Stimulated activated CD4-positive, alpha-beta T cell treated with anti-CD3 and anti-CD28 coated beads, TNF-alpha, amount 100 ng/mL, for 24 hours (primary cell): ENCODE results near the gene PC.

Source experiments
- DNase-seq, 3 experiments: peaks; one replicate each; pipeline ENCODE4 v3.0.0-alpha.2; 2020; ENCODE audit warnings: low read depth in 3 of 3

PC gene

DNA sequence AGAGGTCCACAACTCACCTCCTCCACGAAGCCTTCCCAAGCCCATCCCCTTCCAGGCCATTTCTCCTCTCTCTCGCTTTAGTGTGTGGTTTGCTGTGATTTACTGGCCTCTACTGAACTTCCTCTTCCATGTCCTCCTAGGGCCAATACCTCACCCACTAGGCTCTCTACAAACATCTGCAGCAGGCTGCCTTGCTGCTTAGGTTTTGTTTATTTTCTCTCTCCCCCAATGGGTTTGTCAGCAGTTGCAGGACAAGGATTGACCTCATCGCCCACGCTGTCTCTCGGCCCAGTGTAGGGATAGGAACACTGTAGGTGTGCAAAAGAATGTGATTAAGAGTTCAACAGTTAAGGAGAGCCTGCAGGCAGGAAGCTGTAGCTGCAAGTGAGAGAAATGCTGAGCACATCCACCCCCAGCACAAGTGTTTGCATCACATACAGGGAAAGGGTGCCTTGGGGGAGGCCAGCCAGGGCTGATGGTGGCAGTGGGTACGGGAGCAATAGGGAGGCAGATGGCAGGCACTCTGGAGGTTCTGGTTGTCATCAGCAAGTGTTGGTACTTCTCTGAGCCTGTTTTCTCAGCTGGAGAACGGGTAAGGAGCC is 1.4 kb downstream of the PC start:
- DNase-seq, result no peak

DNA sequence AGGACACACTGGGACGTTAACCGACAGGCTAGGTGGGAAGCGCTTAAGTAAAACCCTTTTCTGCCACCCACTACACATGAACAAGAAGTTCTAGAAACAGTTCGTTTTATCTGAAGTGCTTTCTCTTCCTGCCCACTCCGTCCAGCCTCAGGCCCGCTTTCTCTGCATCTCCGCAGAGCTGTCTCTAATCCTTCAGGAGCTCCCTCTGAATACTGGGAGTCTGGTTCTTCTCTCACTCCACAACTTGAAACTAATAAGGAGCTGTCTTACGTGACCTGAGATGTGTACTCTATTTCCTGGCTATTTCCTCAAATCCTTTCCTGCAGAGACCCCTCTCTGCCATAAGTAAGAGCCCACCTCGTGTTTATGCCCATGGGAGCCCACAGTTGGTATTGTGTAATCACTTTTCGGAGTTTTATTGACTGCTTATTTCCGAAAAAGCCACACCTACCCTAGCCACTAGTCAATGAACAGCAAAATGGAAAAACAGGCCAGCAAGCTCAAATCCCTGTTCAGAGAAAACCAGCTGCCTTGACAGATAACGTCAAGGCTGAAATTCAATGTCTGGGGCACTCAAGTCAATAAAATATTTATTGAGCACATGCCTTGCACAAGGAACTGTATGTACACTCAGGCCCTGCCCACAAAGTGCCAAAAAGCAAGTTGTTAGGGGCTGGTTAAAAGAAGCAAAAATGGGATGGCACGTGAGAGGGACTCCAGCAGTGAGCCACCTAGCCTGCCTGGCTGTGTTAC is 4.9 kb downstream of the PC start:
- DNase-seq, result no peak

GRCh38 chr11:66951927-66952337 is 6.3 kb downstream of the PC start:
- no peak for DNase-seq

DNA sequence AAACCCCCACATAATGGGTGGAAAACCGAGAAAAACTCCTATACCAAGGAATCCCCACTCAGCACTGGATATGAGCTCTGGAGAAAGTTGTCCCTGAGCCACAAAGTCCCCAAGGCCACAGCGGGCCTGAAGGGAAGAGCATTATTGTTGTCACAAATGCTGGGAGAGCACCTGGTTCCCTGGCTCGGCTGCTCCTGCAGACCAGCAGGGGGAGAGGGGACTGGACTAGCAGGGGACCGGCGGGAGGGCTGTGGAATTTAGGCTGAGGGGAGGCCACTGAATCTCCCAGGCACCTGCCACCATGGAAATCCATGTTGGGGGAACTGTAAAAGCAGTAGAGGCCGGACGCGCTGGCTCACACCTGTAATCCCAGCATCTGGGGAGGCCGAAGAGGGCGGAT is 7.0 kb downstream of the PC start:
- DNase-seq, result no peak

- DNase-seq, result peak in 1 of 3 experiments; percentile 38
These were observed 8.1 kb downstream of the PC start for GRCh38 chr11:66950112-66950535.

DNA sequence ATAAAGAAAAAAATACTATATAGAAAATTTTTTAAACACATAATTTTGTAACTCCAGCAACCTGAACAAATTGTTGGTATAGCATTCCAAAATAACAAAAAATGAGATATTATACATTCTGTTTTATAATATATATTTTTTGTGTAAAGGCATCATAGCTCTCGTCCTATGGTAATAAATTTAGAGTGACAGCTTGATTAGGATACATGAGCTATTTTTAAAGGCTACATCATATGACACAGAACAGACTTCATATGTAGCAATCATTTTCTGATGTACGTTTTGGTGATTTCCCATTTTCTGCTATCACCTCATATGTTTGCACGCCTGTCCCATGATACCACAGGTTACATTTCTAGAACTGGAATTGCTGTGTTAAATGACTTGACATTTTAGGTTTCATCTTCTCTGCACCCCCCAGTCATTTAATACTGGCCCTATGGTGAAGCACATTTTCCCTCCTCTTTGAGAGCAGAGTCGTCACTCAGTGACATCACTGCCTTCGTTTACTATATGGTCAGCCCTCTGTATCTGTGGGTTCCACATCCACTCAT is 19.5 kb downstream of the PC start:
- DNase-seq, result no peak

GRCh38 chr11:66937193-66937733 is 20.9 kb downstream of the PC start:
- DNase-seq, result no peak

GRCh38 chr11:66936311-66936711 is 21.9 kb downstream of the PC start:
- no peak for DNase-seq

DNA sequence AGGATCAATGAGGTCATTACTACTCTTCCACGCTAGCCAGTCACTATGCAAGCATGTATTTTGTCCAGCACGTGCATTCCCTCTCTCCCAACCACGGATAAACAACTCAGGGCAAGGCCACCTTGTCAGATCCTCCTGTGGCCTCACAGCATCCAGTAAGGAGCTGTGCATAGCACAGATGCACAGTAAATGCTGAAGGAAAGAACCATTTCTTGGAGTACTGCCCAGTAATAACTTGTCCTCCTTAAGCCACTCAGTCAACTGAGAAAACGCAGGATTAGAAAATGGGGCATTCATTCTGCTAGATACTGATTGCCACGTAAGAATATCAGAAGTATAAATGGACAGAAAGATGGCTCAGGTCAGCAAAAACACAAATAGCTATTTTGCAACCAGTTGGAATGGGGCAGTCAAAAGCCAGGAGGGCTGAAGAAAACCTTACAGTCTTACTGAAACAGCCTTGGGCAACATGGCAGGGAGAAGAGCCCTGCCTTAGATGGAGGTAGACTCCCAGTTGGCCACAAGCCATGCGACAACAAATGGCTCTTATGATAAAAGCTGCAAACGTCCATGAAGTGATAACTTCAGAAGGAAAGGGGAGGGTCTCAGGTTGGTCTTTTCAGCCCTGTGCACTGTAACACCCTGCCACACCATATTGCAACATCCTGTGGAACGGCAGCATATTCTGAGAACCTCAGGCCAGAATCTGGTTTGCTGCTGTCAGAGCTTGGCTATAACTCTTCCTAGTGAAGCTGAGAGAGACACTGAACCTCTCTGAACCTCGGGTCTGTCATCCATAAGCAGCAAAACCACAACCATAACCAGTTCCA is 23.0 kb downstream of the PC start:
- no peak for DNase-seq

- DNase-seq, result no peak
These were observed 24.7 kb downstream of the PC start for GRCh38 chr11:66933531-66933930.

DNA sequence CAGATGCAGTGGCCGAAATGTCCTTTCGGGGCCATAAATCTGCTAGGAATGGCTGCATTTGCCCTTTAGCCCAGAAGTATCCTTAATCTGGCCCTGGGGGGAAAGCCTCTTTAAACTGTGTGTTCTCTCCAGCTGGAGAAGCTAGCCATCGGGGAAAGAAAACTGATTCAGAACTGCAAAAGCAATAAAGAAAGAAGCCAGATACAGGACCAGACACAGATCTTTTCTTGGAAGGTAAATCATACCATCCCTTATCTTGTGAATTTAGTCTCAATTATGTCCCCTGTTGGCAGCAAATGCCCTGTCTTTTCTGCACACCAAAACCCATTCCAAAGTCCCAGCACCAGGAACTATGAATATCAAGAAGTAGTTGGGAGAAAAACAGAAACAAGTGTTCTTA is 25.6 kb downstream of the PC start:
- no peak for DNase-seq

- no peak for DNase-seq
These were observed 28.4 kb downstream of the PC start for GRCh38 chr11:66929753-66930152.

DNA sequence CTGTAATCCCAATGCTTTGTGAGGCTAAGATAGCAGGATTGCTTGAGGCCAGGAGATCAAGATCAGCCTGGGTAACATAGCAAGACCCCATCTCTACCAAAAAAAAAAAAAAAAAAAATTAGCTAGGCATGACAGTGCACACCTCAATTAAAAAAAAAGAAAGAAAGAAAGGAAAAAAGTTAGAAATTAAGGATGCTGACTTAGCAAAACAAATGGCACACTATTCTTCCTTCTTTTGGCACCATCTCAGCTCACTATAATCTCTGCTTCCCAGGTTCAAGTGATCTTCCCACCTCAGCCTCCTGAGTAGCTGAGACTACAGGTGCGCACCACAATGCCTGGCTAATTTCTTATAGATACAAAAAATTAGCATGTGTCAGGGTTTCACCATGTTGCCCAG is 33.9 kb downstream of the PC start:
- DNase-seq, result no peak

- DNase-seq, result no peak
These were observed 35.6 kb downstream of the PC start for GRCh38 chr11:66922551-66922950.

GRCh38 chr11:66920978-66921784 is 37.0 kb downstream of the PC start:
- DNase-seq, result no peak

GRCh38 chr11:66919923-66920322 is 38.3 kb downstream of the PC start:
- no peak for DNase-seq

- no peak for DNase-seq
These were observed 39.4 kb downstream of the PC start for GRCh38 chr11:66918741-66919140.

DNA sequence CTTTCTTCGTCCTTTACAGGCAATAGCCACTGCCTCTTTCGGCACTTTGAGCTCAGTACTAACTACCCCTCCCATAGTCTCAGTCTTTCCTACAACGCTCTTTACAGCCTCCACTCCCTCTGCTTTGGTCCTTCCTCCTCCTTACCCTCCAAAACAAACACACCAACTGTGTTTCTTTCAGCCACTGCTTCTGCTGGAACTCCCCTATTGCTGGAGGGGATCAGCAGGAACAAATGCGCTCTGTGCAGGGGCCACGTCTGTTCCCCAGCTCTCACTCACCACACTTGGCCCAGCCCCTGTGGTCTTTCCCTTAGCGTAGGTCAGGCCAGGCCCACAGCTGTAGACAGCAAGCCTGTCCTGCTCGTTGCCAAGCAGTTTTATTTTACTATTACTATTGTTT is 42.3 kb downstream of the PC start:
- DNase-seq, result no peak

- DNase-seq, result no peak
These were observed 42.9 kb downstream of the PC start for GRCh38 chr11:66915046-66915832.

GRCh38 chr11:66914505-66914904 is 43.7 kb downstream of the PC start:
- no peak for DNase-seq

DNA sequence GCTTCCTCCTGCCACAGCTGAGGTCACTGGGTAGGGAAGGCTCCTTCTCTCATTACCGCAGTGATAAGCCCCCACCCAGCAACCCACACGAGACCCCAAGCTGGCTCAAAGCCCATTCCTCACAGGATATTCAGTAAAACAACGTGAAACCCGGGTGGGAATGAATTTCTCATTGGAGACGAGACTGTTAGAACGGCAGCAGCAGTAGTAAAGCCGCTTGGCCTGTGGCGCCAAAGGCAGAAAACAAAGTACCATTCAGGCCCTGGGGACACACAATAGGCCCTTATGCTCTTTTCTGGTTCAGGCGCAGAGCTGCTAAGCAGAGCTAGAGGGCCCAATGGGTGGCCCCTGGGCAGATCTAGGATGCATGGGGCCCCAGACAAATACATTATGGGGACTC is 45.3 kb downstream of the PC start:
- no peak for DNase-seq
